Spinal cord (tissue), 10 donors: ENCODE results near the gene GALNT12. TPM values are rescaled to one million over a fixed set of nuclear protein-coding genes. Genes with fewer than 3 reads are reported as not detected.

Source experiments
- DNase-seq, 6 donors: peaks; one replicate each; pipeline versions ENCODE4 v3.0.0 to v3.0.0-alpha.2; 2013 to 2015; ENCODE audit warnings: low spot score in 6 of 6, low read depth in 4 of 6
- H3K27ac ChIP-seq: one replicate; pipeline ENCODE4 v1.5.1; 2013; ENCODE audit warnings: low read depth, low read length, control low read depth
- H3K27me3 ChIP-seq: one replicate; pipeline ENCODE4 v1.6.1; 2013; ENCODE audit warnings: low read length; ENCODE audit not compliant: control insufficient read depth, insufficient read depth
- H3K36me3 ChIP-seq: one replicate; pipeline ENCODE4 v1.6.1; 2013; ENCODE audit warnings: low read length; ENCODE audit not compliant: control insufficient read depth, insufficient read depth
- H3K4me1 ChIP-seq: one replicate; pipeline ENCODE4 v1.6.1; 2013; ENCODE audit warnings: low read length; ENCODE audit not compliant: control insufficient read depth, insufficient read depth
- H3K4me3 ChIP-seq: one replicate; pipeline ENCODE4 v1.5.1; 2013; ENCODE audit warnings: low read depth, low read length, control low read depth
- H3K9me3 ChIP-seq: one replicate; pipeline ENCODE4 v1.6.1; 2013; ENCODE audit warnings: low read length; ENCODE audit not compliant: control insufficient read depth, insufficient read depth
- WGBS: methylation state at CpG from one replicate; pipeline ENCODE4 v1.1.5; 2013; ENCODE audit warnings: missing lambda C conversion rate; ENCODE audit not compliant: insufficient coverage; 5-methylcytosine and 5-hydroxymethylcytosine counted together
- polyA plus RNA-seq, 2 donors: library from polyadenylated mRNA; unstranded; fragments of 120-200 nt; gene quantifications; one replicate each; pipeline ENCODE4 v1.2.1, GENCODE V29; 2013; ENCODE audit not compliant: insufficient read length in 2 of 2
- total RNA-seq, 2 donors: library from RNA; depleted of rRNA in 1 of 2; stranded (reverse); fragments of 120-200 nt in 1 of 2; fragments of >200 nt in 1 of 2; gene quantifications; one replicate each; pipeline versions ENCODE4 v1.2.3 to v1.2.4, GENCODE V29; 2013 to 2014
- donor health status: healthy.

GALNT12 gene
- total and polyA plus RNA-seq, 4 donors = 2.6 to 7.6 (median 5.6) TPM

- H3K36me3 ChIP-seq = no peaks in the 10 kb centered on the region
- no peaks in the 10 kb centered on the region for H3K9me3 ChIP-seq
- no peaks in the 10 kb centered on the region for H3K27me3 ChIP-seq
- no peaks in the 10 kb centered on the region for H3K4me1 ChIP-seq
- H3K4me3 ChIP-seq = no peak overlapping the region
- H3K27ac ChIP-seq = no peak overlapping the region
- 94% methylated on average over 2 of the region's 6 CpGs for WGBS
- no peak for DNase-seq
Measured at GRCh38 chr9:98838868-98839565, 31.5 kb downstream of the GALNT12 start.

GRCh38 chr9:98839724-98840123, 32.3 kb downstream of the GALNT12 start:
- Histone ChIP-seq H3K4me3 (no peak overlapping the region), H3K4me1 (no peaks in the 10 kb centered on the region), H3K9me3 (no peaks in the 10 kb centered on the region), H3K36me3 (no peaks in the 10 kb centered on the region), H3K27ac (no peak overlapping the region), H3K27me3 (no peaks in the 10 kb centered on the region)
- 71% methylated on average over 3 of the region's 4 CpGs for WGBS
- DNase-seq = no peak

- Histone ChIP-seq H3K27me3 (no peaks in the 10 kb centered on the region), H3K4me3 (no peak overlapping the region), H3K9me3 (no peaks in the 10 kb centered on the region), H3K4me1 (no peaks in the 10 kb centered on the region), H3K27ac (no peak overlapping the region), H3K36me3 (no peaks in the 10 kb centered on the region)
- WGBS = 90% methylated on average over 2 of the region's 7 CpGs
- DNase-seq = no peak
Measured at GRCh38 chr9:98842510-98842909, 35.0 kb downstream of the GALNT12 start.

GRCh38 chr9:98846081-98846480, 38.6 kb downstream of the GALNT12 start:
- DNase-seq = no peak
- no peaks in the 10 kb centered on the region for H3K9me3 ChIP-seq
- H3K36me3 ChIP-seq = no peaks in the 10 kb centered on the region
- H3K27me3 ChIP-seq = no peaks in the 10 kb centered on the region
- H3K4me3 ChIP-seq = no peak overlapping the region
- WGBS = 80% methylated on average over 1 of the region's 5 CpGs
- H3K27ac ChIP-seq = no peak overlapping the region
- H3K4me1 ChIP-seq = no peaks in the 10 kb centered on the region

GRCh38 chr9:98846879-98847278, 39.4 kb downstream of the GALNT12 start:
- 100% methylated on average over 1 of the region's 2 CpGs for WGBS

GRCh38 chr9:98848450-98849149, 41.1 kb downstream of the GALNT12 start:
- no peaks in the 10 kb centered on the region for H3K36me3 ChIP-seq
- H3K4me1 ChIP-seq = no peaks in the 10 kb centered on the region
- no peak overlapping the region for H3K27ac ChIP-seq
- no peaks in the 10 kb centered on the region for H3K27me3 ChIP-seq
- no peaks in the 10 kb centered on the region for H3K9me3 ChIP-seq
- WGBS = 48% methylated on average over 11 of the region's 16 CpGs
- DNase-seq = peak; percentile 74 to 96 (median 84)
- H3K4me3 ChIP-seq = peak overlapping the region; percentile 6

More at GRCh38 chr9:98846879-98847278, 39.4 kb downstream of the GALNT12 start:
- DNase-seq = no peak
- H3K36me3 ChIP-seq = no peaks in the 10 kb centered on the region
- no peak overlapping the region for H3K27ac ChIP-seq
- no peaks in the 10 kb centered on the region for H3K27me3 ChIP-seq
- H3K9me3 ChIP-seq = no peaks in the 10 kb centered on the region
- H3K4me1 ChIP-seq = no peaks in the 10 kb centered on the region
- H3K4me3 ChIP-seq = no peak overlapping the region

- H3K4me1 ChIP-seq = no peaks in the 10 kb centered on the region
- no peaks in the 10 kb centered on the region for H3K36me3 ChIP-seq
- no CpG with 5 or more reads among the region's 4 CpGs for WGBS
- no peak overlapping the region for H3K27ac ChIP-seq
- H3K27me3 ChIP-seq = no peaks in the 10 kb centered on the region
- no peaks in the 10 kb centered on the region for H3K9me3 ChIP-seq
- no peak for DNase-seq
- no peak overlapping the region for H3K4me3 ChIP-seq
Measured at GRCh38 chr9:98849563-98849962, 42.1 kb downstream of the GALNT12 start.

GRCh38 chr9:98850851-98851729, 43.6 kb downstream of the GALNT12 start:
- Histone ChIP-seq H3K4me1 (no peaks in the 10 kb centered on the region), H3K9me3 (peaks cover 2% of the 10 kb centered on the region), H3K4me3 (no peak overlapping the region), H3K27me3 (no peaks in the 10 kb centered on the region), H3K27ac (no peak overlapping the region), H3K36me3 (no peaks in the 10 kb centered on the region)
- 88% methylated on average over 7 of the region's 11 CpGs for WGBS
- no peak for DNase-seq

- no peak for DNase-seq
- WGBS = 100% methylated on average over 1 of the region's 6 CpGs
- Histone ChIP-seq H3K9me3 (peaks cover 2% of the 10 kb centered on the region), H3K27ac (no peak overlapping the region), H3K27me3 (no peaks in the 10 kb centered on the region), H3K4me3 (no peak overlapping the region), H3K36me3 (no peaks in the 10 kb centered on the region), H3K4me1 (no peaks in the 10 kb centered on the region)
Measured at GRCh38 chr9:98851730-98852459, 44.4 kb downstream of the GALNT12 start.
